Muscle of back (tissue), 11 donors: ENCODE measurements around the gene TTLL4. TPM values are rescaled to one million over a fixed set of nuclear protein-coding genes. Genes with fewer than 3 reads are reported as not detected.
"Not testable (repeated sequence)": the region's sequence is repeated elsewhere in the genome, so short reads cannot be mapped to it uniquely, and the experiment has no call there.

Source experiments
- DNase-seq, 3 donors: peaks; one replicate each; pipeline versions ENCODE4 v3.0.0 to v3.0.0-alpha.2; 2013
- polyA plus RNA-seq, 10 donors: library from polyadenylated mRNA; unstranded; fragments of 120-200 nt; gene quantifications; one replicate each; pipeline ENCODE4 v1.2.1, GENCODE V29; 2013; ENCODE audit not compliant: insufficient read length in 10 of 10

TTLL4 gene
- polyA plus RNA-seq, 10 donors, result 18.0 to 41.0 (median 24.0) TPM

GRCh38 chr2:218744615-218745014 lies 34.0 kb downstream of the TTLL4 start:
- no peak for DNase-seq

DNA sequence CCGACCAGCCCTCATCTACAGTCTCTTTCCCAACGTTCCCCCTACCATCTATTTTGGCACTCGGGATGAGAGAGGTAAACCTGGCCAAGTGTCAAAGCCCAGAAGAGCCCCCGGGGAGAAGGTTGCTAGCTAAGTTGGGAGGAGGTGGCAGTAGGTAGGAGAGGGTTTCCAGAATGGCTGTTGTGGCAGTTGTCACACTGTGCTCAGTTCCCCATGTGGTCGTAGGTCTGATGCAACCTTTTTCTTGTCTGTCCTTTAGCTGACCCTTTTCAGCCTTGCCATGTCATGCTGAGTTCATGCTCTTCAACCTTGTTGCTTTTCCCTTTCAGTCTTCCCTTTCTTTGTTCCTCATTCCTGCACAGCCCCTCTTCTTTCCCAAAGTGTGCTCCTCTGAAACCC lies 34.5 kb downstream of the TTLL4 start:
- DNase-seq, result peak in 1 of 3 donors; percentile 16

GRCh38 chr2:218745559-218746469 lies 35.2 kb downstream of the TTLL4 start:
- peak; percentile 32 to 81 (median 77) for DNase-seq

DNA sequence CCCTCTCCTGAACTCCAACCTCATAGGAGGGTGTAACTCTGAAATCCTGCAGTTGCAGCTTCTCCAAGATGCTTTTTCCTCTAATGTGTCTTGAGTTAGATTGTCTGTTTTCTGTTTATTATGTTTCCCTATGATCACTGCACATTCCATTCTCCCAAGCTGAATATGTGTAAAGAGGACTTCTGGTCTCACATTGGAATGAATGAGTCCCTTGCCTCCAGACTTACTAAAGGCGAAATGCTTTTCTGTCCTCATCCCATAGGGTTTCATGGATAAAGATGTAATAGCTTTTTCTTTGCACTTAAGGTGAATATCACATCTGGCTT lies 35.8 kb downstream of the TTLL4 start:
- DNase-seq, result no peak

GRCh38 chr2:218746960-218747359 lies 36.3 kb downstream of the TTLL4 start:
- no peak for DNase-seq

DNA sequence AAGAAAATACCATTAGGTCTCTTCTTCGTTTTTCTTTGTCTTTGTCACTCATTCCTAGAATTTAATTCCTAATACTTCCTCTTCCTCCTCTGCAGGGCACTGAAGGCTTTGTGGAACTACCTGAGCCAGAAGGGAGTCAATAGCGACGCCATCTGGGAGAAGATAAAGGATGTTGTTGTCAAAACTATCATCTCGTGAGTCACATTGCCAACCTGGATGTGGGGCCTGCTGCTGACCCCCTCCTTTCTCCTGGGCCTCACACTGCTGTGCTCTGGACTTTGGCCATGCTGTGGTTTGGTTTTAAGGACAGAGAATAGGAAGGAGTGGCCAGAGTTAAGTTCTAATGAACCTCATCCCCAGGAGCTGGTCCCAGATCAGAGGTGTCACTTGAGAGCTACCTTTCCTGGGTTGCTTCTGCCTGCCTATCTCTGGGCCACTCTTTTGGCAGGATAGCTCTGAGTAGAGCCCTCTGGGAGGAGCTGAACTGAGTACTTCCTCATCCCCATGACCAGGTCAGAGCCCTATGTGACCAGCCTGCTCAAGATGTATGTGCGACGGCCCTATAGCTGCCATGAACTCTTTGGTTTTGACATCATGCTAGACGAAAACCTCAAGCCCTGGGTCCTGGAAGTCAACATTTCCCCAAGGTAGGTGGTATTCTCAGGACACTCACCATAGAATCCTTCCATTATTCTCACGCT lies 38.3 kb downstream of the TTLL4 start:
- DNase-seq, result no peak

DNA sequence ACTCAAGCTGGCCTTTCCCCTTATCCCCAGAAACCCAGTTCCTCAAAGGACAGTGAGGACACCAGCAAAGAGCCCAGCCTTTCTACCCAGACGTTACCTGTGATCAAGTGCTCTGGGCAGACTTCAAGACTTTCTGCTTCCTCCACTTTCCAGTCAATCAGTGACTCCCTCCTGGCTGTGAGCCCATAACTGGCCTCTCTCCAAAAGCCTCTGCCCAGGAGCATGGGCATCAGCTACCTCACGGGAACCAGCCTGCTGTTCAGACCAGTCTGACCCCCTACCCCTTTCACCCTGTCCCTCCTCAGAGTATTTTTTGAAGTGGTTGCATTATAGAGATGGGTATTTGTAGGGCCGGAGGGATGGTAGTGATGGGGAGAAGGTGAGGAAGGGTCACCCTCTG lies 43.6 kb downstream of the TTLL4 start:
- DNase-seq, result no peak

DNA sequence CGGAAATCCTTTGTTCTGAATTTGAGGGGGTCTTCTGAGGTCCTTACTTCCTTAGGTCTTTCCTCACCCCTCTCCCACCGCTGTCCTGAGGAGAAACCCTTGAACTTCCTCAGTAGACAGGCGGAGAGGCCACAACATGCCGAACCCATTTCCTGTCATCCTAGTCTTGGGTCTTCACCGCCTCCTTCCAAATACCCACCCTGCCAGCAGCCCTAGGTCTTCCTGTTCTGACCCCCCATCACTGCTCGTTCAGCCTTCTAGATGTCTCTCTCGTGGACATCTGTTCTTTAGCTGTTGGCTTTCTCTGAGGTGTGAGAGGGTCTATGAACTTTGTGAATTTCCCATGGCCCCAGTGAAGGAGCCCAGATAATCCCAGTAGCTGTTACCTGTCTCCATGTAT lies 44.1 kb downstream of the TTLL4 start:
- no peak for DNase-seq

- DNase-seq, result no peak
Observed at GRCh38 chr2:218755198-218755566, 44.5 kb downstream of the TTLL4 start.

- DNase-seq, result no peak
Observed at GRCh38 chr2:218755567-218756404, 45.2 kb downstream of the TTLL4 start.

DNA sequence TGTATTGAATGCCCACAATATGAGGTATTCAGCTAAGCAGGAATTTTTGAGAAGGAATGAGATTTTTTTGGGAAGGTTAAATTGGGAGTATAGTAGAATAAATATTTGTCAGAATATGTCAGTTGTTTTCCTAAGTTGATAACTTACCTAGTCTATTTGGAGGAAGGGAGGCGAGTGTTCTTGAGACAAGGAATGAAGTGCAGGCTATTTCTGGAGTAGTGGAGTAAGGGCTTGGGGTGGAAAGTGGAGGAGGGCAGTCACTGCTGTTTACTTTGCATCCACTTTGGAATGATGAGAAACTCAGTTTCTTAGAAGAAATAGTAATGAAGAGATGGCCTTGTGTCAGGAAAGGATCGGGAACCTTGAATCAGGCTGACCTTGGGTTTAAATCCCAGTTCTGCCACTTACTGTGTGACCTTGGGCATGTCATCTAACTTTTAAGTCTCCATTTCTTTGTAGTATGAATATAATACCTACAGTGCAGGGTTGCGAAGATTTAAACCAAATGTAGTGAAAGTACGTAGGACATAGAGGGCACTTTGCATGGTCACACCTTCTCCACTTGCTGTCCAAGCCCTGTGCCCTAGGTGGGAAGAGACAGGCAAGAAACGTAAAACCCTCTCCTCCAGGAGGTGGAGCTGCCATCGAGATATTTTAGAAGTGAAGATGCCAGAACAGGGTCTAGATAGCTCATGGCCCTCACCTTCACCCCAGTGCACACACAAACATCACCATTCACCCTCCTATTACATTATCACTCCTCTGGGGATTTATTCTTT lies 46.2 kb downstream of the TTLL4 start:
- DNase-seq, result no peak

DNA sequence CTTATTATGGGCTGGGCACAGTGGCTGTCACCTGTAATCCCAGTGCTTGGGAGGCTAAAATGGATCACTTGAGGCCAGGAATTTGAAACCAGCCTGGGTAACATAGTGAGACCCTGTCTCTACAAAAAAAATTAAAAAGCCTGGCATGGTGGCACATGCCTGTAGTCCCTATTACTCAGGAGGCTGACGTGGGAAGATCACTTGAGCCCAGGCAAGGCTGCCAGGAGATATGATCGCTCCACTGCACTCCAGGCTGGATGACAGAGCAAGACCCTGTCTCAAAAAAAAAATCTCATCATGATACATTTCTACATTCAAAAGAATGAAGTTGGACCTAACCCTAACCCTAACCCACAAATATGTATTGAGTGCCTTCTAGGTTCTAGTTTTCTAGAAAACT lies 51.2 kb downstream of the TTLL4 start:
- no peak for DNase-seq

DNA sequence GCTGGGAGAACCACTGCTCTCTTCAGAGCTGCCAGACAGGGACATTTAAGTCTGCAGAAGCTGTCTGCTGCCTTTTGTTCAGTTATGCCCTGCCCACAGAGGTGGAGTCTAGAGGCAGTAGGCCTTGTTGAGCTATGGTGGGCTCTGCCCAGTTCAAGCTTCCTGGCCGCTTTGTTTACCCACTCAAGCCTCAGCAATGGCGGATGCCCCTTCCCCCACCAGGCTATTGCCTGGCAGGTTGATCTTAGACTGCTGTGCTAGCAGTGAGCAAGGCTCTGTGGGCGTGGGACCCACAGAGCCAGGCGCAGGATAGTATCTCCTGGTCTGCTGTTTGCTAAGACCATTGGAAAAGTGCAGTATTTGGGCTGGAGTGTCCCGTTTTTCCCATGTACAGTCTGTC lies 62.1 kb downstream of the TTLL4 start:
- DNase-seq, result not testable (repeated sequence)

DNA sequence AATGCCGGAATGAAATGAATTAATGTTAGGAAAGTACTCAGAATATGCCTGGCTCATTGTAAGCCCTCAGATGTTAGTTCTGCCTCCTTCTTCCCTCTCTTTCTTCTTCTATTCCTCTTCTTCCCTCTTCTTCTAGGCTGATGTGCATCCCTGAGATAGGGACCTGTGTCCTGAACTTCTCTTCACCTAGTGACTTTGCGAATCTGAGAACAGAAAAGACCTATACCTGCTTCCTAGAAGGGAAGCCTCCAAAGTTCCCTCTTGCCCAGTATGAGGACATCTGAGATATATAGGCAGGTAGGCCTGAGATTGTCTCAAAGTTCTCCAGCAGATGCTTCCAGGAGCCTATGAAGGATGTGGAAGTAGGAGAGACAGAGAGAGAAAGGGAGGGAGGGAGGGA lies 63.2 kb downstream of the TTLL4 start:
- DNase-seq, result no peak

DNA sequence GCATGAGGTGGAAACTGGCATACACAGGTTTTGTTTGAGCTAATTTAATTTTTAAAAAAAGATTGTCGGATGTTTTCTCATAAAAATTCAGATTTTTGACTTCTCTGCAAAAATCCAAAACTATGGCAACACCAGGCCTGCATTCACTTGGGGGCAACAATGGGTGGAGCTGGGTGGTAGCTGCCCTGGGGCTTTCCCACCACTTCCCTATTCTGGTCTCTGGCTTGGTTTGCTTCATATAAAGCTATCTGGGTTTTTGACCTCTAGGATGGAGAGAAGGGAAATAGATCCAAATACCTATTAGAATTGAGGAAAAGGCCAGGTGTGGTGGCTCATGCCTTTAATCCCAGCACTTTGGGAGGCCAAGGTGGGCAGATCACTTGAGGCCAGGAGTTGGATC lies 65.9 kb downstream of the TTLL4 start:
- no peak for DNase-seq

DNA sequence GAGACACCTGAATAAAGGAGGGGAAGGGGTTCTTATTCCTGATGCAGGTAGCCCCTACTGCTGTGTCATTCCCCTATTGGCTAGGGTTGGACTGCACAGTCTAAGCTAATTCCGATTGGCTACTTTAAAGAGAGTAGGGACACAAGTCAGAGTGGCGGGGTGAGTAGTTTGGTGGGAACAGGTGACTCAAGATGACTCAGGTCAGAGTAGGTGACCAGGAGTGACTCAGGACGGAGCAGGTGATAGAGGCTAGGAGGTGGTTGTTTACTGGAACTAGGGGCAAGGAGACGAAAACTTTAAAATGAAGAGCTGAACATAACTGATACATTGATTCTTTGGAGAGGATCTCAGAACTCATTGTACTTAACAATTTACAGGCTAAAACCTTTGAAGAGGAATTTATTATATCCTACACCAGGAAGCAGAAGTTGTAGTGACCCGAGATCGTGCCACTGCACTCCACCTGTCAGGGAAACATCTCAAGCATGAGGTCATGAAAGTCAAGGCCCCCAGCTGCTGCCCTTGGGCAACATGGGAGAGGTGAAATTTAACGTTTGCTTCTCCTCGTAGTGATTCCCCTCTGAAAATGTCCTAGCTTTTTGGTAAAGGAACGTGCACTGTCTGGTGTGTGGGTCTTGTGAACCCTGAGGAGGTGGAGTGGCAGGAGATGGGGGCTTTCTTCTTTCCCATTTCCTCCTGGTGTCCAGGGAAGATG lies 66.8 kb downstream of the TTLL4 start:
- DNase-seq, result no peak

DNA sequence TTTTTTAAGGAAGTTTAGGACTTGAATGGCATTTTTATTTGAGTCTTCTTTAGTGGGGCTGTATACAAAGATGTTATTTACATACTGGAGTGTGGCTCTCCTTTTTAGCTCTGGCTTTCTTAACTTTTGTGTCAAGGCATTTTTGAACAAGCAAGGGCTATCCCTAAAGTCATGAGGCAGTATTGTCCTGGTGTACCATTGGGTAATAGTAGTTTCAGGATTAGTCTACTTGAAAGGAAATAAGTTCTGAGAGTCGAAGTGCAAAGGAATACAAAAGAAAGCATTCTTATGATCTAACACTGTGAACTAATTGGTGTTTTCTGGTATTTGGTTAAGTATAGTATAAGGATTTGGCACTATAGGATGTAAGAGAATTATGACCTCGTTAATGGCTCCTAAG lies 69.4 kb downstream of the TTLL4 start:
- no peak for DNase-seq

GRCh38 chr2:218780851-218781690 lies 70.4 kb downstream of the TTLL4 start:
- peak; percentile 20 to 49 (median 29) for DNase-seq

GRCh38 chr2:218781691-218782527 lies 71.3 kb downstream of the TTLL4 start, which contains the start of gene CYP27A1:
TSS of gene CYP27A1 (plus strand) at chr2:218782147. CDS start at chr2:218782183, 36 bp downstream.
- DNase-seq, result peak; percentile 47 to 91 (median 69)
